Limb (tissue), 2 donors: Measurements from ENCODE around the gene GLYR1.

Experiments
- DNase-seq, 2 donors: peaks; one replicate each; pipeline ENCODE4 v3.0.0-alpha.2; 2016; ENCODE audit errors: extremely low spot score in 2 of 2

Gene GLYR1

DNA sequence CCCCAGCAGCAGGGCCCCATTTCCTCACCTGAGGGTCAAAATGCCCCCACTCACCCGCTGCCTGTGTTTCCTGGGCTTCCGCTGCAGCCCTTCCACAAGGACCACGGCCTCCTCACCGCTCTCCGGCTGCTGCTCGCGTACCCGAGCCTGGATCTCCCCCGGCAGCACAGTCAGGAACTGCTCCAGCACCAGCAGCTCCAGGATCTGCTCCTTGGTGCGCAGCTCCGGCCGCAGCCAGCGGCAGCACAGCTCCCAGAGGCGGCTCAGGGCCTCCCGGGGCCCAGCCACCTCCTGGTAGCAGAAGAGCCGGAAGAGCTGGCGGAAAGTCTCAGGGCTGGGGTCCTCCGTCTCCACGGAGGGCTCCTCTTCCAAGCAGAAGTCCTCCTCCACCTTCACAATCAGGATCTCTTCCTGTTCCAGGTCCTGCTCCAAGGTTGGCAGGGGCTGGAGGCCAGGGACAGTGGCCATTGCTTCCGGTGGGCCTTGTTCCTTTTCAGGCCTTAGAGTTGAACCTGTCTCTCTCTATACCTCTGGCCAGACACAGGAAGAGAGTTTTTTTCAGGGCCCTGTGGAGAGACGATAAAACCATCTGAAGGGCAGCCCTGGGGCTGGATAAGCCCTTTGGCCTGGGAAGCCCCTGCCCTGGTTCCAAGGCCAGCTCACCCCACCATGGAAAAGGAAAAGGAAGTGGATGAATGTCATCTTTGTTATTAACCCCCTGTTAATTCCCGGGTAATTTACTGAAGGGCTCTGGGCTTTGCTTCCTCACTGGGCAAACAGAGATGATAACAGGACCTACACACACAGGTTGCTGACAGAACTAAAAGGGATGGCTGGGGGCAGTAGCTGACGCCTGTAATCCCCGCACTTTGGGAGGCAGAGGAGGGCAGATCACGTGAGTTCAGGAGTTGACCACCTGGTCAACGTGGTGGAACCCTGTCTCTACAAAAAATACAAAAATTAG lies 81.3 kb downstream of the GLYR1 start:
- no peak for DNase-seq

DNA sequence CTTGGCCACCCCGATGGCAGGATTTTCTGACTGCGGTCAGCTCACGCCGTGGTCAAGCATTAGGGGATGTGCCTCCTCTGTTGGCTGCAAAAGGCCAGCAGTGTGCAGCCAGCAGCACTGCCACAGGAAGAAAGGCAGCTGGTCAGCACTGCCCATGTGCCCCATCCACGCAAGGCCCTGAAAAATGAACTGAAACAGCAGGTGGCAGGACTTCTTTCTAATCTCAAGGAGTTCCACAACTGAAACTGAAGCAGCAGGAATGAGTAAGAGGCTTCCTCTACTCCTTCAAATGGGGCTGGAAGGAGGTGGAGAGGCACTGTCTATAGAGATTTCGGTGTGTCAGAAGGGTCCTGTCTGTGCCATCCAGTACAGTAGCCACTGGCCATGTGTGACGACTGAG lies 83.3 kb downstream of the GLYR1 start:
- DNase-seq = no peak

DNA sequence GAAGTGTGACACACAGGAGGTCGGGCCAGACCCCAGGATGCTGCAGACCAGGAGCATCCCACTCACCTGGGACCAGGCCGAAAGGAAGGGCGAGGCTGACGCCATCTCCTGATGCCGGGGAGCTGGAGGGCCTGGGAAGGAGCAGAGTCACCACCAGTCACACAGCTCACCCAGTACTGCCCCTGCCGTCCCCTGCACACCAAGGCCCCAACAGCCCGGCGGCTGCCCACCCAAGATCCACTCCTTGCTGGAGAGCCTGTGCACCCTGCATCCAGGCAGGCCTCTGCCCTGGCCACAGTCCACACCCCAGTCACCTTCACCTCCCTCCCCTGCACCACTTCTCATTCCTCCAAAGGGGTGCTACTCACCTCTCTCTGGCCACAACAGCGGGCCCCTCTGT lies 84.9 kb downstream of the GLYR1 start:
- DNase-seq = no peak

DNA sequence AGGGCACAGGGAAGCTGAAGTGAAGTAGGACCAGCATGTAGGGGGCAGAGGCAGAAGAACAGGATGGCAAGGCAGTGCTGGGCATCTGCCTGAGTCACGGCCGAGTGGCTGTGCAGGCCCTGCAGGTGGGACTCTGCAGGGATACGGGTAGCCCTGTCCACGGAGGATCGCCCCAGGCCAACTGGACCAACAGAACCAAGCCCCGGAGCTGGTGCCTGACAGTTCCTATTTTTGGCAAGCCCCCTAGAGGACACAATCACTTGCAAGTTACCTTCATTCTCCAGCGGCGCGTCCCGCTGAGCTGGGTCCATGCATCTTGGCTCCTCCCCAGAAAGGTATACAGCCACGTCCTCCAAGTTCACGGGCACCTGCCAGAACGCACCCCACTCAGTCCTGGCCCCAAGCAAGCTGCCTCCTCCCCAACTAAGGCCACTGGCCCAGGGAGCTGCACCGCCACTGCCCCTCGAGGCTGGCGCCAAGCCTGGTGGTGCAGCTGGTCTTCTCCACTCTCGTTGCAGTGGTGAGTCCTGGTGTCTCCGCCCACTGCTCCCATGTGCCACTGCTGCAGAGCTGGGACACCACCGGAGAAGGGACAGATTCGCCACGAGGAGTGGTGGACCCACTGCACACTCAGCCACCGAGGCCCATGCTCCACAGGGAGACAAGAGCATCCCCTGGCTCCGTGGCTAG lies 86.7 kb downstream of the GLYR1 start:
- no peak for DNase-seq

DNA sequence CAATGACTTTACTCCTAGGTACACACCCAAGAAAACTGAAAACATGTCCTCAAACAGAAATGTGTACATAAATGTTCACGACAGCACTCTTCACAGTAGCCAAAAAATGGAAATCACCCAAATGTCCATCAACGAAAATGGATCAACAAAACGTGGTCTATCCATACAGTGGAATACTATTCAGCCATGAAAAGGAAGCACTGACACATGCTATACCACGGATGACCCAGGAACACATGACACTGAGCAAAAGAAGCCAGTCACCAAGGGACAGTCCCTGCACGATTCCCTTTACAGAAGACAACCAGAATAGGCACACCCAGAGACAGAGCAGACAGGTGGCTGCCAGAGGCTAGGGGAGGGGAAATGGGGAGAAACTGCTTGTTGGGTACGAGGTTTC lies 91.4 kb downstream of the GLYR1 start:
- no peak for DNase-seq

DNA sequence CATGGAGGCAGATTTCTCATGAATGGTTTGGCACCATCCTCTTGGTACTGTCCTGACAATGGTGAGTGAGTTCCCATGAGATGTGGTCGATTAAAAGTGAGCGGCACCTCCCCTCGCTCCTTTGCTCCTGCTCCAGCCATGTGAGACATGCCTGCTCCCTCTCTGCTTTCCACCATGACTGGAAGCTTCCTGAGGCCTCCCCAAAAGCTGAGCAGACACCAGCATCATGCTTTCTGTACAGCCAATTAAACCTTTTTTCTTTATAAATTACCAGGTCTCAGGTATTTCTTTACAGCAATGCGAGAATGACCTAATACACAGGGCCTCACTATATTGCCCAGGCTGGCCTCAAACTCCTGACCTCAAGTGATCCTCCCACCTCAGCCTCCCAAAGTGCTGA lies 92.2 kb downstream of the GLYR1 start:
- no peak for DNase-seq

DNA sequence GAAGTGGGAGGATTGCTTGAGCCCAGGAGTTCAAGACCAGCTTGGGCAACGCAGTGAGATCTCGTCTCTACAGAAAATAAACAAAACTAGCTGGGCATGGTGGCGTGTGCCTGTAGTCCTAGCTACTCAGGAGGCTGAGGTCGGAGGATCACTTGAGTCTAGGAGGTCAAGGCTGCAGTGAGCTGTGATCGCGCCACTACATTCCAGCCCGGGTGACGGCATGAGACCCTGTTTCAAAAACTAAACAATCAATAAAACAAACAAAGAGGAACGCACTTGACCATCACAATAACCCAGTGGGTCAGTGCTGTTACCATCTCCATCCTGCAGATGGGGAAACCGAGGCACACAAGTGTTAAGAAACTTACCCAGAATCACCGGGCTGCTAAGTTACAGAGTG lies 93.9 kb downstream of the GLYR1 start:
- no peak for DNase-seq
